MM.1S (cell line): Measurements from ENCODE around the gene PICK1.

Experiments used
- DNase-seq: peaks from one replicate; pipeline ENCODE4 v3.0.0-alpha.2; 2015
- H2AFZ ChIP-seq: fragments of 300-600 bp; sonication (generic); 2 replicates; pipeline ENCODE4 v1.6.0; 2016; ENCODE audit warnings: antibody characterized with exemption, low read length
- H3F3A ChIP-seq: fragments of 300-600 bp; sonication (generic); 2 replicates; pipeline ENCODE4 v1.6.1; 2016; ENCODE audit warnings: mild to moderate bottlenecking, antibody characterized with exemption, low read length, moderate library complexity, mixed read lengths; ENCODE audit not compliant: insufficient read depth
- H3K27ac ChIP-seq: fragments of 300-600 bp; sonication (generic); 2 replicates; pipeline ENCODE4 v1.5.1; 2016; ENCODE audit warnings: mild to moderate bottlenecking, low read length
- H3K27me3 ChIP-seq: fragments of 300-600 bp; sonication (generic); replicated peaks from 2 replicates; pipeline ENCODE4 v1.6.0; 2016; ENCODE audit warnings: low read length; ENCODE audit not compliant: insufficient read depth
- H3K36me3 ChIP-seq: fragments of 300-600 bp; sonication (generic); replicated peaks from 2 replicates; pipeline ENCODE4 v1.6.1; 2016; ENCODE audit warnings: mild to moderate bottlenecking, low read length, mixed read lengths; ENCODE audit not compliant: insufficient read depth
- H3K4me1 ChIP-seq: fragments of 300-600 bp; sonication (generic); 2 replicates; pipeline ENCODE4 v1.6.1; 2016; ENCODE audit warnings: low read length, mixed read lengths
- H3K4me2 ChIP-seq: fragments of 300-600 bp; sonication (generic); 2 replicates; pipeline ENCODE4 v1.6.0; 2016; ENCODE audit warnings: low read depth, low read length
- H3K4me3 ChIP-seq: fragments of 300-600 bp; sonication (generic); 2 replicates; pipeline ENCODE4 v1.5.1; 2016; ENCODE audit warnings: low read length, mixed read lengths
- H3K79me2 ChIP-seq: fragments of 300-600 bp; sonication (generic); 2 replicates; pipeline ENCODE4 v1.6.1; 2016; ENCODE audit warnings: mixed run types, low read length, mixed read lengths
- H3K9ac ChIP-seq: fragments of 300-600 bp; sonication (generic); 2 replicates; pipeline ENCODE4 v1.6.1; 2016; ENCODE audit warnings: low read length, mixed read lengths
- H3K9me2 ChIP-seq: fragments of 300-600 bp; sonication (generic); replicated peaks from 2 replicates; pipeline ENCODE4 v1.6.1; 2016; ENCODE audit warnings: mild to moderate bottlenecking, low read length, mixed read lengths; ENCODE audit not compliant: insufficient read depth
- H3K9me3 ChIP-seq: fragments of 300-600 bp; sonication (generic); replicated peaks from 2 replicates; pipeline ENCODE4 v1.6.1; 2016; ENCODE audit warnings: mild to moderate bottlenecking, low read length, mixed read lengths; ENCODE audit not compliant: insufficient read depth
- H4K20me1 ChIP-seq: fragments of 300-600 bp; sonication (generic); 2 replicates; pipeline ENCODE4 v1.6.1; 2016; ENCODE audit warnings: mild to moderate bottlenecking, low read length, moderate library complexity, mixed read lengths; ENCODE audit not compliant: insufficient read depth
- EZH2 ChIP-seq: fragments of 300-600 bp; sonication (generic); optimal IDR thresholded peaks from 2 replicates; pipeline ENCODE3; 2017; ENCODE audit warnings: low read depth, mild to moderate bottlenecking, antibody characterized with exemption, low read length, mixed read lengths
- EZH2phosphoT487 ChIP-seq: fragments of 300-600 bp; sonication (generic); IDR thresholded peaks from 2 replicates; pipeline ENCODE4 v1.6.1; 2018; ENCODE audit warnings: antibody characterized with exemption, low read length
- TF ChIP-seq, protein P1 (sequence below): fragments of 300-600 bp; sonication (generic); IDR thresholded peaks from 2 replicates; pipeline ENCODE4 v1.5.1; 2016; ENCODE audit warnings: antibody characterized with exemption, low read length, mixed read lengths

Gene PICK1

DNA sequence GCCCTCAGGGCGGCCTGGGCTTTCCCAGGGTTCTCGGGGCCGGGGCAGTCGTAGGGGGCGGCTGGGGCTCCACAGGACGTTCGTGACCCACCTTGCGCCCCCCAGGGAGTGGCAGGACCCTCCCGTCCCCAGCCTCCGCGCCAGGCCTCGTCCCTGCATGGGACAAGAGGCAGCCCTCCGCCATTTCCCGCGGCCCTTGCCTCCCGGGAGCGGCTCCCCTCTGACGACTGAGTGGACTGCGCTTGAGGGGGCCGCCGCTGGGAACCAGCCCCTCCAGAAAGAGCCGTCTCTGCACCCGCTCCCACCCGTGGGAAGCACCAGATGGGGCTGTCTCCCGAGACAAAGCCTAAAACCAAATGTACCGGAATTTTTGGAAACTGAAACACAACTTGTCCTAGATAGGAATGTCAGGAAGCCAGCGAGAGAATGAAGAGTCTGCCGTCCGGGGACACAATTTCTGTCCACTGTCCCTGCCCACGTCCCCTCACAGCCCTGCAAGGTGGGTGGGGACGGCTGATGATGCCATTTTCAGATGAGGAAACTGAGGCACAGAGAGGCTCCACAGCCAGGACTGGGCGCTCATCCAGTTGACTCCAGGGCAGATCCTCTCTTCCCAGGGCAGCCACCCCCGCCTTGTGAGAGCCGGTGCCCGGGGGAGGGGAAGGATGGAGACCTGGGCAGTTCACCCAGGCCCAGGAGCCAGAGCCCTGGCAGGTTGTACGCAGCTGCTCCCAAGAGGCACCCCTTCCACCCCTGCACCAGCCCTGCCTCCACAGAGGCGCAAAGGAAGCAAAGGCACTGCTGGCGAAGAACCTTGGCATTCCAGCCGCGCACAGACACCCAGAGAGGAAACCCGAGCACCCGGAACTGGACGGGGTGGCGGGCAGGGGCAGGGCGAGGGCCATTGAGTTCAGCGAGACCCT is 18.1 kb upstream of the PICK1 start:
- no peaks in the 10 kb centered on the region for H3K36me3 ChIP-seq
- H3K27ac ChIP-seq = no peak overlapping the region
- H3K79me2 ChIP-seq = no peaks in the 10 kb centered on the region
- no peak overlapping the region for H3K4me3 ChIP-seq
- no peaks in the 10 kb centered on the region for H3K9me2 ChIP-seq
- H4K20me1 ChIP-seq = no peaks in the 10 kb centered on the region
- H3F3A ChIP-seq = no peaks in the 10 kb centered on the region
- H3K4me1 ChIP-seq = no peaks in the 10 kb centered on the region
- TF ChIP-seq, protein P1, sequence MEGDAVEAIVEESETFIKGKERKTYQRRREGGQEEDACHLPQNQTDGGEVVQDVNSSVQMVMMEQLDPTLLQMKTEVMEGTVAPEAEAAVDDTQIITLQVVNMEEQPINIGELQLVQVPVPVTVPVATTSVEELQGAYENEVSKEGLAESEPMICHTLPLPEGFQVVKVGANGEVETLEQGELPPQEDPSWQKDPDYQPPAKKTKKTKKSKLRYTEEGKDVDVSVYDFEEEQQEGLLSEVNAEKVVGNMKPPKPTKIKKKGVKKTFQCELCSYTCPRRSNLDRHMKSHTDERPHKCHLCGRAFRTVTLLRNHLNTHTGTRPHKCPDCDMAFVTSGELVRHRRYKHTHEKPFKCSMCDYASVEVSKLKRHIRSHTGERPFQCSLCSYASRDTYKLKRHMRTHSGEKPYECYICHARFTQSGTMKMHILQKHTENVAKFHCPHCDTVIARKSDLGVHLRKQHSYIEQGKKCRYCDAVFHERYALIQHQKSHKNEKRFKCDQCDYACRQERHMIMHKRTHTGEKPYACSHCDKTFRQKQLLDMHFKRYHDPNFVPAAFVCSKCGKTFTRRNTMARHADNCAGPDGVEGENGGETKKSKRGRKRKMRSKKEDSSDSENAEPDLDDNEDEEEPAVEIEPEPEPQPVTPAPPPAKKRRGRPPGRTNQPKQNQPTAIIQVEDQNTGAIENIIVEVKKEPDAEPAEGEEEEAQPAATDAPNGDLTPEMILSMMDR = no peak
- no peak for TF ChIP-seq EZH2
- TF ChIP-seq EZH2phosphoT487 = no peak
- DNase-seq = no peak
- no peak overlapping the region for H3K4me2 ChIP-seq
- H3K9me3 ChIP-seq = no peaks in the 10 kb centered on the region
- no peak overlapping the region for H2AFZ ChIP-seq
- 0 out of 2 replicates have a peak, but pooled peaks cover 12% of the 10 kb centered on the region for H3K27me3 ChIP-seq
- H3K9ac ChIP-seq = no peak overlapping the region

DNA sequence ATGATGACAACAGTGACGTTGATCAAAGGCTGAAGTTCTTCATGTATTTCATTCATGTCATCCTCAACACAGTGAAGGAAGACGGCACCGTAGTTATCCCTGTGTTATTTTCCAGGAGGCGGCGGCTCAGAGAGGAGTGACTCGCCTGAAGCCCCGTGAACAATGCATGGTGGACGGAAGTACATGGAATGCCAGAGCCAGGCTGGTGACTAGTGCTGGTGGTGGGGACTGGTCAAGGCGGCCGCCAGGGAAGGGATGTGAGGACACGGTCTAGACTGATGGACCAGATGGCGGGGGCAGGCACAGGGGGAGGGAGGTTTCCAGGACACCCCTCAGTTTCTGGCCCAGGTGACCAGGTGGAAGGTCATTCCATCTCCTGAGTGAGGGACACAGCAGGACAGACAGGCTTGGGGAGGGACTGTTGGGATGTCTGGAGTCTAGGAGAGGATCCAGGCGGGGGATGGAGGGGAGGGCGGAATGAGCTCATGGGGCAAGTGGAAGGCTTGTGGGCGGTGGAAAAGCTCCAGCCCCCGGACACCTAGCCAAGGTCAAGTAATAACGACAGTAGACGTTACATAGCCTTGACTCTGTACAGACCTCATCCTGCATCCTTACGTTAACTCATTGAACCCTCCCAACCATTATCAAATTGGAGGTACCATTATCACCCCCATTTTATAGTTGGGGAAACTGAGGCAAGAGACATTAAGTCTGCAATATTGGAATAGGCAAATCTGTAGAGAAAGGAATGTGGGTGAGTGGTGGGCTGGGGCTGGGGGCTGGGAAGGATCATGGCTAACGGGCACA is 16.0 kb upstream of the PICK1 start:
- H3K27me3 ChIP-seq = 0 out of 2 replicates have a peak, but pooled peaks cover 12% of the 10 kb centered on the region
- no peaks in the 10 kb centered on the region for H3K36me3 ChIP-seq
- H3K9ac ChIP-seq = no peak overlapping the region
- no peak overlapping the region for H2AFZ ChIP-seq
- no peaks in the 10 kb centered on the region for H3K79me2 ChIP-seq
- H4K20me1 ChIP-seq = no peaks in the 10 kb centered on the region
- no peak overlapping the region for H3K4me3 ChIP-seq
- no peak overlapping the region for H3K27ac ChIP-seq
- DNase-seq = no peak
- H3K4me2 ChIP-seq = no peak overlapping the region
- no peaks in the 10 kb centered on the region for H3K4me1 ChIP-seq
- H3K9me3 ChIP-seq = no peaks in the 10 kb centered on the region
- H3F3A ChIP-seq = no peaks in the 10 kb centered on the region
- H3K9me2 ChIP-seq = no peaks in the 10 kb centered on the region
- TF ChIP-seq, protein P1 = no peak
- TF ChIP-seq EZH2 = no peak
- TF ChIP-seq EZH2phosphoT487 = no peak

DNA sequence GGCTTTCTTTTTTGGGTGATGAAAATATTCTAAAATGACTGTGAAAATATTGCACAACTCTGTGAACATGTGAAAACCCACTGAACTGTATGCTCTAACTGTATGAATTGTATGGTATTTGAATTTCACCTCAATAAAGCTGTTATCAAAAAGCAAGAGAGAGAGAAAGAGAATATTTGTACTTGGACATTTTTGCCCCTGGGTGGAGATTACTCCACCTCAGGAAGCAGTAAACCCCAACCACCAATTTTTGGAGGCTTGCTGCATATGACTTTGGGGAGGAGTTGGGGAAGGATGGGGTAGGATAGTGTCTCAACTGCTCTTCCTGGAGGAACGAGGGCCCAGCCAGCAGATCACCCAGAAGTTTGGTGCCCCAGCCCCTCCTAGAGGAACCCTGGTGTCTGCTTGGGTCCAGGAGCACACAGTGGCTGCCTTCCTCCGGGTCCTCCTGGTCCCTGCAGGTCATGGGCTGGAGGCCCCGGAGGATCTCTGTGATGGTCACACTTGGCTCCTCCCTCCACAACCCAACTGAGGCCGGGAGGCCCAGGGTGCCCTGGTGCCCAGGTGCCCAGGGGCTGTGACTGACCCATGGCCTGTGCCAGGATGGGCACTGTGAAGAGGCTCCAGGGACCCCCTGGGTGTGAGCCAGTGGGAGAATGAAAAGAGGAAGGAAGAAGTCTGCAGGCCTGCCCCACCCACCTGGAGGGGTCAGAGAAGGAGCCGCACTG is 15.3 kb upstream of the PICK1 start:
- Histone ChIP-seq H3K27me3 (peaks cover 12% of the 10 kb centered on the region; the same call in 1 of the 2 replicates), H3K9me2 (no peaks in the 10 kb centered on the region), H3K79me2 (no peaks in the 10 kb centered on the region), H4K20me1 (no peaks in the 10 kb centered on the region), H3K4me1 (no peaks in the 10 kb centered on the region), H3K4me2 (no peak overlapping the region), H3K9me3 (no peaks in the 10 kb centered on the region), H2AFZ (no peak overlapping the region), H3K4me3 (no peak overlapping the region), H3K27ac (no peak overlapping the region), H3K36me3 (no peaks in the 10 kb centered on the region), H3F3A (no peaks in the 10 kb centered on the region), H3K9ac (no peak overlapping the region)
- no peak for DNase-seq
- no peak for TF ChIP-seq EZH2phosphoT487
- TF ChIP-seq, protein P1 = no peak
- no peak for TF ChIP-seq EZH2
